ENCODE results near the gene LPCAT3. TPM values are rescaled to one million over a fixed set of nuclear protein-coding genes. Genes with fewer than 3 reads are reported as not detected.

LPCAT3 gene
- total RNA-seq, 4 donors from 2014 or later = 27.5 to 46.3 (median 32.7) TPM

DNA sequence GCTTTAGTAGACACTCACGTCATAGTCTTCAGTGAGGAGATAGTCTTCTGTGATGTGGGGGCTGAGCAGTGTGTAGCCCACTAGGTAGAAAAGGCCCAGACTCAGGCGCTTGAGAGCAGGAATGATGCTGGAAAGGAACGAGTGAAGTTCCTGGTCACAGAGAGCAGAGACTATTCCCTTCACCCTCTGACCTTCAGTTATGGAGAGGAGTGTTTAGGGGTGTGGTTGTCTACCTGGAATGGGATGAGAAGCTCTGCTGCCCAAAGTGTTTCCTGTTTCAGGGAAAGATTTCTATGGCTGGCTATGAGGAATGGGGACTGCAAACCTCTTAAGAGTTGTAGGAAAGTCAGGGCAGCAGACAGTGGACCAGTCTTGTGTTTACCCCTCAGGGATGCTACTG, 38.8 kb downstream of the LPCAT3 start:
- intact Hi-C loops (cut with DNase I) = no loop called here
- Histone ChIP-seq H3K9me3 (no peaks in the 10 kb centered on the region), H3K27ac (peak overlapping the region; percentile 72 to 84 (median 78)), H3K36me3 (peaks cover 32 to 89% (median 59%) of the 10 kb centered on the region in 3 donors), H3K4me1 (peaks cover 7 to 30% (median 17%) of the 10 kb centered on the region in 3 donors), H3K27me3 (no peaks in the 10 kb centered on the region), H3K4me3 (no peak overlapping the region)
- no peak for TF ChIP-seq POLR2A (IDR thresholded peaks at IDR 0.05)
- TF ChIP-seq, protein P1, sequence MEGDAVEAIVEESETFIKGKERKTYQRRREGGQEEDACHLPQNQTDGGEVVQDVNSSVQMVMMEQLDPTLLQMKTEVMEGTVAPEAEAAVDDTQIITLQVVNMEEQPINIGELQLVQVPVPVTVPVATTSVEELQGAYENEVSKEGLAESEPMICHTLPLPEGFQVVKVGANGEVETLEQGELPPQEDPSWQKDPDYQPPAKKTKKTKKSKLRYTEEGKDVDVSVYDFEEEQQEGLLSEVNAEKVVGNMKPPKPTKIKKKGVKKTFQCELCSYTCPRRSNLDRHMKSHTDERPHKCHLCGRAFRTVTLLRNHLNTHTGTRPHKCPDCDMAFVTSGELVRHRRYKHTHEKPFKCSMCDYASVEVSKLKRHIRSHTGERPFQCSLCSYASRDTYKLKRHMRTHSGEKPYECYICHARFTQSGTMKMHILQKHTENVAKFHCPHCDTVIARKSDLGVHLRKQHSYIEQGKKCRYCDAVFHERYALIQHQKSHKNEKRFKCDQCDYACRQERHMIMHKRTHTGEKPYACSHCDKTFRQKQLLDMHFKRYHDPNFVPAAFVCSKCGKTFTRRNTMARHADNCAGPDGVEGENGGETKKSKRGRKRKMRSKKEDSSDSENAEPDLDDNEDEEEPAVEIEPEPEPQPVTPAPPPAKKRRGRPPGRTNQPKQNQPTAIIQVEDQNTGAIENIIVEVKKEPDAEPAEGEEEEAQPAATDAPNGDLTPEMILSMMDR (IDR thresholded peaks at IDR 0.05) = no peak
- no peak for DNase-seq
- 67 to 70% methylated on average over 1 to 3 of the region's 3 CpGs for WGBS, 2 donors

DNA sequence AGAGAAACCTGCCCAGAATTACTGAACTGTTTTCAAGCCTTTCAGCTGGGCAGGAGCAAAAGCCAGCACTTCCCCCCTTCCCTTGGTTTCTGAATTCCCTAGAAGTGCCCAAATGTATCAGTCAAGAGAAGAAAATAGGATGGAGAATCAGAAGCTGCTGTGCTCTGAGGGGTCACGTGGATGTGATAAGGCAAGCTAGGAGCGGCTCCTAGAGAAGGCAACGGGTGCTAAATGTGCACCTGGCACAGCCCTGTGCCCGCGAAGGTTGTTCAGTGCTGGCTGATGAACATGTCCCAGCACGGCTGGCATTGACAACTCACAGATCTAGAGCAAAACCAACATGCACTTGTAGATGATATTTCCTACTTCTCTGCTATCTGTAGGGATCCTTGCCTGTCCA, 39.3 kb downstream of the LPCAT3 start:
- 53 to 60% methylated on average over 6 of the region's 6 CpGs for WGBS, 2 donors
- intact Hi-C loops (cut with DNase I) = no loop called here

DNA sequence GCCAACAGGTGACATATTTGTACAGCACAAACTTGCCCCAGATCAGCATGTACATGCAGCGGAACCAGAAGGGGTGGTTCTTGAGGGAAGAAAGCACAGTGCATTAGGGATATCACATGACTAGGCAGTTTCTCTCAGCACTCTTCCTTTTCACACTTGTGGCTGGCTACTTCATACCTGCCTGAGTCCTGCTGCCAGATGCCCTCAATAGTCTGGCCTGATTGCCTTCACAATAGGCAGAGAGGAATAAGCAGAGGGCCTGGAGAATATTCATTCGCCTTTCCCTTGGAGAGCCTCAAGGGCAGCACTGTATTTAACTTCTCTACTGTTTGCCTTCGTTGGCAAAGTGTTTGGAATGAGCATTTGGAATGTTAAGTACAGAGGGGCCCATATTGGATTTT, 39.7 kb downstream of the LPCAT3 start:
- Histone ChIP-seq H3K27me3 (no peaks in the 10 kb centered on the region), H3K4me3 (no peak overlapping the region), H3K36me3 (peaks cover 32 to 93% (median 59%) of the 10 kb centered on the region in 3 donors), H3K4me1 (peaks cover 7 to 30% (median 17%) of the 10 kb centered on the region in 3 donors), H3K9me3 (no peaks in the 10 kb centered on the region), H3K27ac (peak overlapping the region; percentile 72 to 84 (median 78))
- 35 to 66% methylated on average over 3 of the region's 3 CpGs for WGBS, 2 donors
- intact Hi-C loops (cut with DNase I) = no loop called here
- TF ChIP-seq POLR2A (IDR thresholded peaks at IDR 0.05) = no peak
- TF ChIP-seq, protein P1 (IDR thresholded peaks at IDR 0.05) = peak in 1 of 6 experiments; percentile 26
- DNase-seq = no peak

More for the DNA sequence above, 39.3 kb downstream of the LPCAT3 start:
- H3K27ac ChIP-seq = peak overlapping the region; percentile 72 to 84 (median 78)
- H3K4me1 ChIP-seq = peaks cover 7 to 30% (median 17%) of the 10 kb centered on the region in 3 donors
- DNase-seq = no peak
- TF ChIP-seq, protein P1 (IDR thresholded peaks at IDR 0.05) = no peak
- no peak for TF ChIP-seq POLR2A (IDR thresholded peaks at IDR 0.05)
- no peak overlapping the region for H3K4me3 ChIP-seq
- no peaks in the 10 kb centered on the region for H3K9me3 ChIP-seq
- no peaks in the 10 kb centered on the region for H3K27me3 ChIP-seq
- H3K36me3 ChIP-seq = peaks cover 32 to 90% (median 59%) of the 10 kb centered on the region in 3 donors

DNA sequence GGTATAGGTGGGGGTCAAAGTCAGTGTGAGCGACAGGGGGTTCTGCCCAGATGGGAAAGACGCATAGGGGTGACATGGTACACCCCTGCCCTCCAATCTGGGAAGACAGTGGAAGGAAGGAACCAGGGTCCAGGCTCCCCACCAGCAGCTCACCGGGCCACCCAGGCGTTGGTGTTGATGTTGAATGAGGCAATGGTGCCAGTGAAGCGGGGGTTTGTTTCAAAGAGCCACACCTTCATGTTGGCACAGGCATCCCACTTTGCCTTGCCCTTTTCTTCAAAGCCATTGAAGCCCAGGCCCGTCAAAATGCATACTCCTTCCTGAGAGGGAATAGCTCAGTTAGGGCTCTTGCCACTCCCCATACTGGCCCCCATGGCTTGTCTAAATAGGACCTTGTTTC, 40.1 kb downstream of the LPCAT3 start:
- DNase-seq = no peak
- H3K27me3 ChIP-seq = no peaks in the 10 kb centered on the region
- peaks cover 7 to 33% (median 17%) of the 10 kb centered on the region in 3 donors for H3K4me1 ChIP-seq
- peaks cover 32 to 93% (median 59%) of the 10 kb centered on the region in 3 donors for H3K36me3 ChIP-seq
- WGBS, 2 donors = 59 to 65% methylated on average over 5 to 6 of the region's 6 CpGs
- H3K9me3 ChIP-seq = no peaks in the 10 kb centered on the region
- no peak for TF ChIP-seq POLR2A (IDR thresholded peaks at IDR 0.05)
- TF ChIP-seq, protein P1 (IDR thresholded peaks at IDR 0.05) = no peak
- peak overlapping the region; percentile 72 to 84 (median 78) for H3K27ac ChIP-seq
- H3K4me3 ChIP-seq = no peak overlapping the region
- intact Hi-C loops (cut with DNase I) = no loop called here

DNA sequence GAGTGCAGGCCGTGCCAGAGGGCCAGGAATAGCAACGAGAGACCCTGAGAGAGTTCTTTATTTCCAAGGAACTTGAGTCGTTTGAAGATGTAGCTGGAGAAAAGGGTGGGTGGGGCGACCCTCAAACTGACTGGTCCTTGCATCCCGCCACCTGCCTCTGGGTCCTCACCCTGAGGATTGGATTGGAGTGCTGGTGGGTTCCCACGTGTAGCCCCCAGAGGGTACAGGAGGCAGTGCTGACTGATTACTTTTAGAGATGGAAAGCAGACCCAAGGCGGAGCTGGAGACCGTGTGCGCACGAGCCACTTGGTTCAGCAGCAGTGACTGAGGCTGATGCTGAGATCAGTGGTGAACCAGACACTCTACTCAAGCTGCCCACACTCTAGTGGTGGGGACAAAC, 40.6 kb downstream of the LPCAT3 start:
- Histone ChIP-seq H3K4me1 (peaks cover 7 to 38% (median 17%) of the 10 kb centered on the region in 3 donors), H3K9me3 (no peaks in the 10 kb centered on the region), H3K36me3 (peaks cover 32 to 87% (median 57%) of the 10 kb centered on the region in 3 donors), H3K27ac (peak overlapping the region; percentile 72 to 84 (median 78)), H3K27me3 (no peaks in the 10 kb centered on the region), H3K4me3 (no peak overlapping the region)
- TF ChIP-seq POLR2A (IDR thresholded peaks at IDR 0.05) = no peak
- TF ChIP-seq, protein P1 (IDR thresholded peaks at IDR 0.05) = no peak
- intact Hi-C loops (cut with DNase I) = no loop called here
- no peak for DNase-seq
- WGBS, 2 donors = 74 to 77% methylated on average over 5 to 9 of the region's 10 CpGs
